Globus pallidus (tissue), 1 donor: ENCODE data around the gene TRIM4.

Source experiments
- DNase-seq: peaks from one replicate; pipeline ENCODE4 v3.0.0-alpha.2; 2015; ENCODE audit warnings: low spot score

TRIM4 gene

DNA sequence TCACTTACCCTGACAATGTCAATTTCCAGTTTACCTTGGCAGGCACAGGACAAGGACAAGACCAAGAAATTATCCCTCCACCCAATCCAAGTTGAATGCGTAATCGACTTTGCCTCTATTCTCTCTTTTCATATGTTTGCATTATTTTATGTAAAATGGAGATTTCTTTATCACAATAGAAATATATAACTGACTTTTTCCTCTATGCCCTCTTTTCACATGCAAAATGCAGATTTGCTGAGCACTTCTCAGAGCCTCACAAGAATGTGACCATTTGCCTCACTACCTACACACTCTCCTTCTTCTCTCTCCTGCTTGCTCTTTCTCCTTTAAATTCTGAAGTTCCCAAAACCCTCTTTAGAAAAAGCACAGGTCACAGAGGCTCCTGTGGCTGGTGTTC, 76.4 kb downstream of the TRIM4 start:
- no peak for DNase-seq
